Embryonic facial prominence (tissue), 1 donor: Measurements from ENCODE around the gene FAM72C.
"Not testable (repeated sequence)": the region's sequence is repeated elsewhere in the genome, so short reads cannot be mapped to it uniquely, and the experiment has no call there.

Experiments
- DNase-seq: peaks from one replicate; pipeline ENCODE4 v3.0.0-alpha.2; 2016; ENCODE audit errors: extremely low spot score

Gene FAM72C

DNA sequence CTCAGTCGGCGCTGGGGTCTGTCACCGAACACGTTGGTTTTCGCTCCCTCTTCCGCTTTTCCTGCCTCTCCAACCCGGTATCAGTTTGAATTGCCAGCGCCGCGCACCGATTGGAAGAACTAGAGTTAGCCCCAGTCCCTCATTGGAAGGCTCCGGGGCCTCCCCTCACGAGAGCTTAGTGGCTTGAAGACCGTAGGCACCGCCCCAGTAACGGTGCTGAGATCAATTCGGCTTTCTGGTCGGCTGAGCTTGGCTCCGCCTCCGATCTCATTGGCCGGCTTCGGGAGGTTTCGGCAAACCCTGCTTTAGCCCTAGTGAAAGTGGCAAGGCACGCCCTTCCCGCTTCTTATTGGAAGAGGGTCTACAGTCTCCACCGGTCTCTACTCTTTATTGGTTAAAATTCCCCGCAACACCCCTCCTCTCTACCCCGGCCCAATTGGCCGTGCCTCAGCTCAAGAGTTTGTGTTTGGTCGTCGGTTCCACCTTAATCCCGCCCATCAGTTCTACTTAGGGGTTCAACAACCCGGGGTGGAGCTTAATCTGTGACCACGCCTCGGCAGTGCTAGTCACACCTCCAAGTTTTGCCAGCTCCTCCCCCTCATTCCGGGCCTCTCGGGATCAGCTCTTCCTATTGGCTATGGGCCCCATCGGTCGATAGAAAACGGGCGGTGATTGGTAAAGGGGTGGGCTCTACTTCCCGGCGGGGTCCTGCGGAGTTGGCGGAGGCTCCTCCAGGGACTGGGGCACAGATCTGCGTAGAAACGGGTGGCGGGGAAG lies at the start of gene FAM72C:
FAM72C (minus strand) TSS at position 63 of the 777 bp plus-strand sequence. CDS start 845 bp downstream, outside the sequence.
- DNase-seq, result not testable (repeated sequence)

DNA sequence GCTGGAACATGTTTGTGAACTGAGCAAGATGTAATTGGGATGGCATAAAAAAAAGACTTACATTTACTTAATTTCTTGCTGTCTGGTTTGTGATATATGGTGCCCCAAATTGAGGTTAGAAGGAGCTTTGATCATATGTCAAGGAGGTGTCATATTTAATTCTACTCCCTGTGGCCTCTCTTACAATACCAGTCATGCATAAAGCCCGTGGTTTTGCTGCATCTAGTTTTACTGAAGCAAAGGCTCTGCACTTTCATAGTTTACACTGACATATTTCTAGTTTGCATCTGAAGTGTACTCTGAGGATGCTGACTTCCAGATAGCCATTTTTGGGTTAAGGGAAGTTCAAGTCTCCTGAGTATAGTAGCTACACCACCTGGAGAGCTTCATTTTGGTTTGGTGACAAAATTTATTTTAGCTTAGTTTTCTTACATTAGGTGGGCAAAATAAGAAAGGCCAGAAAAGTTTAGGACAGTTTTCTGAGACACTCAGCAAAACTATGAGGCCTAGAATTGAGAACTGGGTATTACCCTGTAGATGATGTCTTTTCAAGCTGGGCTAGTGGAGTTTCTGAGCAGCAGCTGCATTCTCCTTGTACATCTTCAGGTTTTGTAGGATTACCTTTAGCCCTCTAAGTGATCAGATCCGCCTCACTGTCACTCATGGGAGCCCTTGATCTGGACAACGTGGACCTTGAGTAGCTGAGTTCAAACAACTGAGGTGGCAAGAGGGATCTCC lies 48.4 kb upstream of the FAM72C start:
- DNase-seq, result not testable (repeated sequence)

GRCh38 chr1:144019101-144019500 lies 47.3 kb upstream of the FAM72C start:
- not testable (repeated sequence) for DNase-seq

DNA sequence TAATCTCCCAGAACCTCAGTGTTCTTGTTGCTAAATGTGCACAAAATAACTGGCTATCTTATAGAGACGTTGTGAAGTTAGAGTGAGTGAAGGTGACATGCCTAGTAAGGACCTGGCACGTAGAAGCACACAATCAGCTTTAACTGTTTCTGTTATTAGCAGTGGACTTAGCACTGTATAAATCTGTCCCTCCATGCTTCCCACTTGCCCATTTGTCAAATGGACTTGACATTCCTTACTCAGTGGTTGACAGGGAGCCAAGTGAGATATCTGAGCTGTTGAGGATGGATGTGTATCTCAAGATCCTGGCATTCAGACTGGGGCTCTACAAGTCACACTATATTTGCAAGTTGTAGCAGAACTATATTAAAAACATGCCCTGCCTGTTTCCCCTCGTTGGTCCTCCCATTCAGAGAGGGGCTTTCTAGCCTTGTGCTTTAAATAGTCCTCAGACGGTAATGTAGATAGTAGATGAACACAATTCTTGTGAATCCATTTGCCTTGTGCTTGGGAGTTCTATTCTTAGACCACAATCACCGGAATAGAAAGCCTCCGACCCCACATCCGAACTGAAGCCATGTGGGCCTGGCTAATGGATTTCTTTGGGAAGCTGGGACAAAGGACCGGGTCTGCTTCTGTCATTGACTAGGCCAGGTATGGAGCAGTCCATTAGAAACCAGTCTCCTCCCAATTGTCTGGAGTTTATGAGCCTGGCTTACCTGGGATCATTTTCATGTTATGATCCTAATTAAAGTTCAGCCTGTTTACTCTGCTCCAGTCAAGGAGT lies 43.6 kb upstream of the FAM72C start:
- peak; percentile 0 for DNase-seq

DNA sequence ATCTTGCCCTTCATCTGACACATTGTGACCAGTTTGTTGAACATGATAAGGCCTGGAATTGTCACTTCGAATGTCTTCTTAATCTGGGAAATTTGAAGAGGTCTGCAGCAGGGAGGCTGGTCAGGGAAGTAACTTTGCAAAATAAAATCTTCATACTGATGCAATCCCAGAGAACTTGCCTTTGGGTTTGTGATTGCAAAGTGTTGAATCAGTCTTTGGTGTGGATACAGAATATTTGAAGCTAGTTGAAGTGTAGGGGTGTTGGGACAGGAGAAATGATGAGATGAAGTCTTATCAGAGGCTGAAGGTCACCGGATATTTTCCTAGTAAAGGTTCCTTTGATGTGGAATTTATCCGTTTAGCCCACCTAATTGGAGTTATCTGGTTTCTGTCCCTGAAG lies 42.7 kb upstream of the FAM72C start:
- DNase-seq, result not testable (repeated sequence)

- DNase-seq, result not testable (repeated sequence)
Measured at GRCh38 chr1:144014121-144014520, 42.3 kb upstream of the FAM72C start.

- DNase-seq, result not testable (repeated sequence)
Measured at GRCh38 chr1:144012168-144012733, 40.5 kb upstream of the FAM72C start.

DNA sequence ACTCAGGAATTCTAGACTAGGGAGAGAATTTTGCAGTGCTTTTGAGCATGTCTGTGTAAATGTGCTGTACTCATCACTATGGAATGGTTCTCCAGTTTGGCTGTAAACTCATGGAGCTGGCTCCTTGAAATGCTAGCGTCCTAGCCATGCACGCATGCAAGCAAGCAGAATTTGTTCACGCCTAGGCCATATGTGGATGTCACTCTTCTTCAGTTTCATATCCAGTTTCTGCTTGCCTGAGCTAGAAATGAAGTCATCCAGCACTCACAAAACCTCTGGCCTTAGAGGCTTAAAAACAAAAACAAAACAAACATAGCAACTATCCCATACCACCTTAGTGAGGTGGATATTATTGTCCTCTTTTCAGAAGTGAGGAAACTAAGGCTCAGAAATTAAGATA lies 37.6 kb upstream of the FAM72C start:
- DNase-seq, result not testable (repeated sequence)

GRCh38 chr1:144004259-144004658 lies 32.5 kb upstream of the FAM72C start:
- DNase-seq, result not testable (repeated sequence)

- not testable (repeated sequence) for DNase-seq
Measured at GRCh38 chr1:144003306-144004029, 31.7 kb upstream of the FAM72C start.

DNA sequence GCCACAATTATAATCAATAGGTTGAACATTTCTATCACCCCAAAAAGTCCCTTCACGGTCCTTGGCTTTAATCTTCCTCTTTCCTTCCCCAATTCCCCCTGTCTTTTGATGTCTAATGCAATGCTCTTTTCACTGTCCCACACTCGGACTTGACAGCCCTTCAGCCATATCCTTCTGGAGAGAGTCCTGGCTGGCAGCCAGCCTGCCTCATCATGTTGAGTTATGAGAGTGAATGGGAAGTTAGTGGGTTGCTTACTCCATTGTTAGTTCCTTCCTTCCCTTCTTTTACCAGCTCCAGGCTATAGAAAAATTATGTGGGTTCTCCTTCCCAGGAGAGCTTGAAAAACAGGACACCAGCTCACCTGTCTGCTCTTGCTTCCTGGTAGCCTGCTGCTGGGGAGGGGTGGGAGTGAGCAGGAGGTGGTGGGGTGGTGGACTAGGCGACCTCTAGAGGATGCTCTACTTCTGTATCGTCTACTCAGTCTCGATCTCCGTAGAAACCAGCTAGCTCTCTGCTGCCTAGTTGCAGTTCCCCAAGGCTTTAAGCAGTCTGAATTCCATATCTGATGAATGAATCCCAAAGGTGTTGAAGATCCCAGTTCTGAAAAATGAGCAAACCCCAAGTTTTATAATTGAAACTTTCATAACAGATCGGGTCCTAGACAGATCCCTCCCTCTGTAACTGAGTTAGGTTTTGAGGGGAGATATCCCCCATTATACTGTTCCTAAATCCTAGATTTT lies 30.5 kb upstream of the FAM72C start:
- DNase-seq, result not testable (repeated sequence)

DNA sequence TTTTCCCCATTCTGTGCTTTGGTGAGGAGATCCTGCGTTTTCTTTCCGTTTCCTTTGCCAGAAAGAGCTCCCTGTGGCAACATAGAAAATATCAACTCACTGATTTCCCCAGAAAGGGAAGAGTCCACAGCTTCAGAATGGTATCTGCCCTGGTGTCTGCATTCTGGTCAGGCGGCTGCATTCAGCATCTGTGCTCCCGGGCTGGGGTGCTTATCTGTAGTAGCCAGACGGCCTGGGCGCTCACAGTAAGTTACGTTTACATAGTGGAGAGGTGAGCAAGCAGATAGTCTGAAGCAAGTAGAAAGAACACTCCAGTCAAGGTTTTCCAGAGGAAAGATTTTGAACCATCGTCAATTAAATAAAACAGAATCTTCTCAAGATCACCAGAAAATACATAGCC lies 29.3 kb upstream of the FAM72C start:
- DNase-seq, result not testable (repeated sequence)

- not testable (repeated sequence) for DNase-seq
Measured at GRCh38 chr1:143996020-143996419, 24.2 kb upstream of the FAM72C start.

GRCh38 chr1:143993301-143993907 lies 21.6 kb upstream of the FAM72C start:
- not testable (repeated sequence) for DNase-seq

DNA sequence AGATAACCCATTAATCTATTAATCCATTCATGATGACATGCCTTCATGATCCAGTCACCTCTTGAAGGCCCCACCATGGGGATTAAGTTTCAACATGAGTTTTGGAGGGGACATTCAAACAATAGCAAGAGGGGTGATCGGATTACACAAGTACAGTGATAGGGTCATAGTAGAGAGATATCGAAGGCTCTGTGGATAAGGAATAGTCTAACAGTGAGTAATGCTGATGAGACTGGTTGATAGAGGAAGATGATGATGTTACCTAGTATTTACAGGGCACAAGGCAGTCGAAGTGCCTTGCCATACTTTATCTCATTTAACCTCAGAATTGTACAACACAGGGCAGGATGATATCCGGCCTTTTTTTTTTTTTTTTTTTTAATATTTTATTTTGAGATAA lies 18.9 kb upstream of the FAM72C start:
- DNase-seq, result not testable (repeated sequence)

DNA sequence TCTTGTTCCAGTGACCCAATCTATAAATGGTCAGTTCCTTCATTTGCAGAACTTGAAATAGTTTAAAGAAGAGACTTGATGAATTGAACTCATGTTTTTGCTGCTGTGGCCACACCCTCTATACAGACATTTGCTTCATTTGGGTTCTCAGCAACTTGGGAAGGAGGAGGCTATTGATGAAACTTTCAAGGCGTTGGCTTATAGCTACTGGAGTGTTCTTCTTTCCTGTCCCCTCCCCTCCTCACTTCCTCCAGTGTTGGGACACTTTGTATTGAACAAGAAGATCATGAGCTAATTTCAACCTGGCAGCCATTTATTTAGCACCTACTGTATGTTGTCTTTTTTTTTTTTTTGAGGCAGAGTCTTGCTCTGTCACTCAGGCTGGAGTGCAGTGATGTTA lies 17.9 kb upstream of the FAM72C start:
- DNase-seq, result not testable (repeated sequence)

- DNase-seq, result not testable (repeated sequence)
Measured at GRCh38 chr1:143989427-143989712, 17.6 kb upstream of the FAM72C start.

GRCh38 chr1:143988602-143989426 lies 17.0 kb upstream of the FAM72C start:
- DNase-seq, result not testable (repeated sequence)

DNA sequence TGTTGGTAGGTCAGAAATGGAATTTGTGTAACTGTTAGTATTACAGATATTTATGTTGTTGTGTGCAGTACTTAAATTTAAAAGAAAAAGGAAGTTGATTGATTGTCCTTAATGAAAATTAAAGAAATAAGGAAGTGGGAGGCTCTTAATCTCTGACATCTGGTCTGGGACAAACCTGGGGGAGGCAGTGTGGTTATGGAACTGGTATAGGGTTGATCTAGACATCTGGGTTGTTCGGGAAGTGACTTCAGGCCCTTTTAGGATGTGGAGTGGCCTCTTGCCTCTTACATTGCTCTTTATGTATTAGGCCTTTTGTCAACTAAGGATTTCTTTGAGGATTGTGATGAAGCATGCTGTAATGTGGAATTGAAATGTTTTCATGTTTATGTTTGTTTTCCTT lies 16.1 kb upstream of the FAM72C start:
- not testable (repeated sequence) for DNase-seq
